Naive B cell (primary cell): Measurements from ENCODE around the gene MAP2K2. TPM values are rescaled to one million over a fixed set of nuclear protein-coding genes. Genes with fewer than 3 reads are reported as not detected.
"Not testable (repeated sequence)": the region's sequence is repeated elsewhere in the genome, so short reads cannot be mapped to it uniquely, and the experiment has no call there.

Experiments
- ATAC-seq, 2 donors: fragments of 150-1000 bp; cut with Tn5 transposase; 2 replicates each; pipeline ENCODE4 v1.10.0; 2021; ENCODE audit warnings: low read depth in 2 of 2, mild to moderate bottlenecking in 2 of 2, moderate library complexity in 2 of 2
- DNase-seq: peaks from one replicate; pipeline ENCODE4 v3.0.0; 2022
- H3K27ac Mint-ChIP-seq, 6 donors: one replicate each; pipeline ENCODE4 v1.8.0; 2020 to 2022; ENCODE audit warnings: mild to moderate bottlenecking in 6 of 6, mixed read lengths in 6 of 6, moderate library complexity in 5 of 6, inconsistent platforms in 2 of 6
- H3K27me3 Mint-ChIP-seq, 3 donors: one replicate each; pipeline ENCODE4 v1.8.0; 2021 to 2022; ENCODE audit warnings: mixed read lengths in 3 of 3, mild to moderate bottlenecking in 1 of 3
- H3K36me3 Mint-ChIP-seq, 2 donors: one replicate each; pipeline ENCODE4 v1.8.0; 2020 to 2022; ENCODE audit warnings: mixed read lengths in 2 of 2, inconsistent platforms in 1 of 2, mild to moderate bottlenecking in 1 of 2
- H3K4me1 Mint-ChIP-seq, 3 donors: one replicate each; pipeline ENCODE4 v1.8.0; 2020 to 2022; ENCODE audit warnings: mixed read lengths in 3 of 3, inconsistent platforms in 1 of 3, mild to moderate bottlenecking in 1 of 3, moderate library complexity in 1 of 3
- H3K4me3 Mint-ChIP-seq, 8 donors: one replicate each; pipeline ENCODE4 v1.8.0; 2020 to 2022; ENCODE audit warnings: mild to moderate bottlenecking in 8 of 8, mixed read lengths in 8 of 8, moderate library complexity in 8 of 8, inconsistent platforms in 2 of 8
- H3K9me3 Mint-ChIP-seq, 7 donors: one replicate each; pipeline ENCODE4 v1.8.0; 2020 to 2022; ENCODE audit warnings: mixed read lengths in 7 of 7, mild to moderate bottlenecking in 5 of 7, inconsistent platforms in 2 of 7, moderate library complexity in 1 of 7
- polyA plus RNA-seq, 6 donors: library from polyadenylated mRNA; unstranded; fragments of 300-500 nt; fragmentation: Illumina TruSeq; gene quantifications; one replicate each; pipeline ENCODE4 v1.2.3, GENCODE V29; 2021; ENCODE audit warnings: low read depth in 6 of 6

MAP2K2 gene
- polyA plus RNA-seq, result 10 to 100 TPM; 50.3 to 88.0 (median 69.5) TPM

DNA sequence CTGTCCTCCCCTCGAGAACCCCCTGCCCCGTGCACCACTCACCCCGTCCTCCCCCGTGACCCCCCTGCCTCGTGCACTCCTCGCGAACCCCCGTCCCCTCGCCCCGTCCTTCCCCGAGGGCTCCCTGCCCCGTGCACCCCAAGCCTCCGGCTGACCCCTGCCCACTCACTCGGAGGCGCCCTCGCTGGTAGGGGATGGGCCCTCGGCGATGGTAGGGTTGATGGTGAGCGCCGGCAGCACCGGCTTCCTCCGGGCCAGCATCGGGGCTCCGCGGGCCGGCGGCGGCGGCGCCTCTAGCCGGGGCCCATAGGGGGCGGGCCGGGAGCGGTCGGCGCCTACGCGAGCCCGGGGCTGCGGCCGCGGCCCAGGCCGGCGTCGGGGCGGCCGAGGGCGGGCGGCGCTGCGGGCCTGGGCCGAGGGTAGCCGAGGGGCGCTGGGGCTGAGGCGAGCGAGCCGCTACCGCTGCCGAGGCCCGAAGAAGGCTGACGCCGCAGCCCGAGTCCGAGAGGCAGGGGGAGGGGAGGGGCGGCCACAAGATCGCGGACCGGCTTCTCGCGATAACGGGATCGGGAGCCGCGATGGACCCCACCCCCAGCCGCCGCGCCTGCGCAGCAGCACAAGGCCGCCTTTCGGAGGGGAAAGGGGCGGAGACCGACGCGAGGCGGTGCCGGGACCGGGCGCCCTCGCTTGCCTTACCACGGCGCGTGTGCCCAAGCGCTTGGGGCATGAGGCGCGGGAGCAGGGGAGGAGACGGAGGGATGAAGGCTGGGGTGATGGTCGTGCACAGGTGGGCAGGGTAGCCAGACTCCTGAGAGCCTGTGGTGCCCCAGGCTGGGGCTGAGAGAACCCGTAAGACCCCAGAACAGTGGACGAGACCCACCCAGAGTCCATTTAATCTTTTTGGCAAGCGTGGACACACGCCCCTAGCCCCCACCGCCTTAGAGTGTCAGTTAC lies at the start of gene MAP2K2:
Gene MAP2K2 (minus strand): TSS at position 508 of the 954 bp plus-strand sequence. CDS start 247 bp downstream, at position 261.
- peaks cover 27 to 33% (median 31%) of the 10 kb centered on the region in 3 donors for H3K4me1 Mint-ChIP-seq
- H3K27ac Mint-ChIP-seq, result peak within 1 kb of the TSS; percentile 82 to 98 (median 95)
- peaks cover 0 to 5% of the 10 kb centered on the region in 2 donors for H3K36me3 Mint-ChIP-seq
- H3K27me3 Mint-ChIP-seq, result no peaks in the 10 kb centered on the region
- H3K4me3 Mint-ChIP-seq, result peak within 1 kb of the TSS; percentile 88 to 97 (median 94)
- ATAC-seq (peak; percentile 94 to 95), DNase-seq (peak; percentile 95)
- no peaks in the 10 kb centered on the region for H3K9me3 Mint-ChIP-seq

DNA sequence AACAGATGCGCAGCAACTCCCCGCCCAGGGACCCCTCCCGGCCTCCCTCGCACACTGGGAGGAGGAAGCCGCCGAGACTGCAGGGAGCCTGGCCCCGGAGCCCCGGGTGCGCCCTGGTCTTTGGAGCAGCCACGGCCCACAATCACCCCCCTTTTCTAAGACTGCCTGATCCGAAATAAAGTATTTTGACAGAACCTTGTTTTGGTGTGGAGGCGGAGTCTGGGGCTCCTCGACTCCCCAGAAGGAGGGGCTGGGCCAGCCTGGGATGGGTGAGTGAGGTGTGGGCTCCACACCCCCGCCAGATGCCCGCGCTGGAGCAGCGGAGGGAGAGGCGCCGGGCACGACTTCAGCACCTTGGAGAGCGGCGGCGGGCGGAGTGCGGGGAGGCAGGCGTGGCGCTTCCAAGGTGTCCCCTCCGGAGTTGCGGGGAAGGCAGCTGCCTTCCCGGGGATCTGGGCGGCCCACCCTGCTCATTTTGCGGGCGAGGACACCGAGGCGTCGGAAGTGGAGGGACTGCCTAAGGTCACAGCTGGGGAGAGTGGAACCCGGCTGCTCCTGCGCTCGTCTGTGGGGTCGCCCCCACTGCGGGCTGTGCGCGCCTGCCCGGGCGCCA lies 49.0 kb upstream of the MAP2K2 start:
- ATAC-seq, result peak; percentile 70 to 73
- Mint-ChIP-seq H3K9me3 (peaks cover 0 to 1% (median 0%) of the 10 kb centered on the region in 7 donors), H3K4me3 (no peak overlapping the region), H3K27me3 (peaks cover 4 to 37% (median 27%) of the 10 kb centered on the region in 3 donors), H3K27ac (peak overlapping the region in 2 of 6 donors; percentile 57 to 81), H3K36me3 (no peaks in the 10 kb centered on the region), H3K4me1 (peaks cover 4 to 15% (median 8%) of the 10 kb centered on the region in 3 donors)
- DNase-seq, result peak; percentile 50

DNA sequence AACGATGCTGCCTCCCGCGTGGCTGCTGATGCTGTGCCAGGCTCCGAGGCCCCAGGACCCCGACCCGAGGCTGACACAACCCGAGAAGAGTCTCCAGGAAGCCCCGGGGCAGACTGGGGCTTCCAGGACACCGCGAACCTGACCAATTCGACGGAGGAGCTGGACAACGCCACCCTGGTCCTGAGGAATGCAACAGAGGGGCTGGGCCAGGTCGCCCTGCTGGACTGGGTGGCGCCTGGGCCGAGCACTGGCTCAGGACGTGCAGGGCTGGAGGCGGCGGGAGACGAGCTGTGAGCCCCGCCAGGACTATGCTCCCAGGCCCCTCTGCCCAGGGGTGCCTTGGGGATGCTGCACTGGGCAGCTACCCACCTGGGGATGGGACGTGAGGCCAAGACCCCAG lies 47.8 kb upstream of the MAP2K2 start:
- peaks cover 4 to 15% (median 8%) of the 10 kb centered on the region in 3 donors for H3K4me1 Mint-ChIP-seq
- peaks cover 0 to 1% (median 0%) of the 10 kb centered on the region in 7 donors for H3K9me3 Mint-ChIP-seq
- H3K27ac Mint-ChIP-seq, result peak overlapping the region in 1 of 6 donors; percentile 56
- no peak overlapping the region for H3K4me3 Mint-ChIP-seq
- no peaks in the 10 kb centered on the region for H3K36me3 Mint-ChIP-seq
- peaks cover 4 to 47% (median 39%) of the 10 kb centered on the region in 3 donors for H3K27me3 Mint-ChIP-seq
- no peak for DNase-seq
- ATAC-seq, result no peak

DNA sequence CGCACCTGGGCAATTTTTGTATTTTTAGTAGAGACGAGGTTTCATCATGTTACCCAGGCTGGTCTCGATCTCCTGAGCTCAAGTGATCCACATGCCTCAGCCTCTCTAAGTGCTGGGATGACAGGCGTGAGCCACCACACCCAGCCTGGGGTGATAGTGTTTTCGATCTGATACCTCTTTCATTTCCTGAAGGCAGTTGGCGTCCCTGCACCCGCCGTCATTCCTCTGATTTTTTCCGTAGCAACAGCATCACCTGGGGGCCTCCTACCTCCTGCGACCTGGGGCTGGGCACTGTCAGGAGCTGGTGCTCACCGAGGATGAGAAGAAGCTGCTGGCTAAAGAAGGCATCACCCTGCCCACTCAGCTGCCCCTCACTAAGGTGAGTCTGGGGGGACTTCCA lies 40.3 kb upstream of the MAP2K2 start:
- no peaks in the 10 kb centered on the region for H3K4me1 Mint-ChIP-seq
- no peak for ATAC-seq
- no peak for DNase-seq
- H3K9me3 Mint-ChIP-seq, result no peaks in the 10 kb centered on the region
- no peaks in the 10 kb centered on the region for H3K36me3 Mint-ChIP-seq
- no peak overlapping the region for H3K27ac Mint-ChIP-seq
- peaks cover 4 to 44% (median 20%) of the 10 kb centered on the region in 3 donors for H3K27me3 Mint-ChIP-seq
- H3K4me3 Mint-ChIP-seq, result no peak overlapping the region

DNA sequence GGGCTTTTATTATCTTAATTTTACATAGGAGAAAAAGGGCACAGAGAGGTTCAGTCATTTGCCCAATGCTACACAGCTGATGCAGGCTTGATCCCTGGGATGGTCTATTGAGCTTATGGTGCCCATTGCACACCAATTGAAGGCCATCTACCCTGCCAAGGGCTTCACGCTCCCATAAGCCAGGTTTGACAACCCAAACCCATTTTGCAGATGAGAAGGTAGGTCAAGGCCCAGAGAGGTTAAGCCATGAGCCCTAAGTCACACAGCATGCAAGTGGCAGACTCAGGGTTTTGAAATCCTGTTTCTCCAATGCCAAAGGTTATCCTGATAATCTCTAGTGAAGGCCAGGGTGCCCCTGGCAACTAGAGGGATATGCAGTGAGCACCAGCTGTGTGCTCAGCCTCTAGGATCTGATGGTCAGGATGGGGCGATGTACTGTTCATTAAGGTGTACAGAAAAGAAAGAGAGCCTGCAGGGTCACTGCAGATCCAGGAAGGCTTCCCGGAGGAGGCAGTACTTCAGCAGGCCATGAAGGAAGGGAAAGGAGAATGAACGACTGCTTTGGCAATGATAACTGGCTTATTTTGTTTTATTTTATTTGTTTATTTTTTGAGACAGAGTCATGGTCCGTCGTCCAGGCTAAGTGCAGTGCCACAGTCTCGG lies 37.6 kb upstream of the MAP2K2 start:
- Mint-ChIP-seq H3K27me3 (peaks cover 0 to 22% (median 0%) of the 10 kb centered on the region in 3 donors), H3K4me1 (no peaks in the 10 kb centered on the region), H3K27ac (no peak overlapping the region), H3K4me3 (no peak overlapping the region), H3K9me3 (no peaks in the 10 kb centered on the region), H3K36me3 (no peaks in the 10 kb centered on the region)
- DNase-seq (no peak), ATAC-seq (no peak)

DNA sequence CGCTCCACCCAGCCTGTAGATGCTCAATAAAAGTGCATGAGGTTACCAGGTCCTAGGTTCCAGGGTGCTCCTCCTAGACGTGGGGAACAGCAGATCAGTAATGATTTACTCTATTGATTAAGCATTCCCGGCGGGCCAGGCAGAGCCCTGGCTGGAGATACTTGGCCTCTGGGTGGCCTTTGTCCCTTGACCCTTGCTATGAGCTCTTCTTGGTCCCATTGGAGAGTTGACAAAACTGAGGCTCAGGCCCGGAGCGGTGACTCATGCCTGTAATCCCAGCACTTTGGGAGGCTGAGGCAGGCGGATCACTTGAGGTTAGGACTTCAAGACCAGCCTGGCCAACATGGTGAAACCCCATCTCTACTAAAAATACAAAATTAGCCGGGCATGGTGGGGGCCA lies 34.0 kb upstream of the MAP2K2 start:
- ATAC-seq, H3K36me3 Mint-ChIP-seq, DNase-seq, H3K4me1 Mint-ChIP-seq, H3K4me3 Mint-ChIP-seq, H3K9me3 Mint-ChIP-seq: not testable (repeated sequence)
- peaks cover 0 to 29% (median 0%) of the 10 kb centered on the region in 3 donors for H3K27me3 Mint-ChIP-seq
- peak overlapping the region in 1 of 6 donors; percentile 83 for H3K27ac Mint-ChIP-seq

DNA sequence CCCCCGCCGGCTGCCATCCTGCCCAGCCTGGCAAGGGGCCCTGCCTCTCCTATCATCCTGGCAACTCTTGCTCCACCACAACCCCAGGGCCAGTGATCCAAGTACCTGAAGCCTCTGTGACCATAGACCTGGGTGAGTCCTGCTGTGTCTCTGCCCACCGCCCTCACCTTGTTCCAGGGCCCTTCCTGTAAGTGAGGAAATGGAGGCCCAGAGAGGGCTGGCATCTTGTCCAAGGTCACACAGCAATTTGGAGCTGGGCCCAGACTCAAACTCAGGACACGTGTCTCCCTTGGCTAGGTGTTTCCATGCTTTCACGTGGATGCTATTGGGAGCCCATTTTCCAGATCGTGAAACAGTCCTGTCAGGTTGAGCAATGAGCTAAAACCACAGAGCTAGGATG lies 33.2 kb upstream of the MAP2K2 start:
- Mint-ChIP-seq H3K36me3 (no peaks in the 10 kb centered on the region), H3K27ac (no peak overlapping the region), H3K4me1 (no peaks in the 10 kb centered on the region), H3K27me3 (peaks cover 0 to 31% (median 0%) of the 10 kb centered on the region in 3 donors), H3K4me3 (no peak overlapping the region), H3K9me3 (no peaks in the 10 kb centered on the region)
- no peak for DNase-seq
- ATAC-seq, result no peak

DNA sequence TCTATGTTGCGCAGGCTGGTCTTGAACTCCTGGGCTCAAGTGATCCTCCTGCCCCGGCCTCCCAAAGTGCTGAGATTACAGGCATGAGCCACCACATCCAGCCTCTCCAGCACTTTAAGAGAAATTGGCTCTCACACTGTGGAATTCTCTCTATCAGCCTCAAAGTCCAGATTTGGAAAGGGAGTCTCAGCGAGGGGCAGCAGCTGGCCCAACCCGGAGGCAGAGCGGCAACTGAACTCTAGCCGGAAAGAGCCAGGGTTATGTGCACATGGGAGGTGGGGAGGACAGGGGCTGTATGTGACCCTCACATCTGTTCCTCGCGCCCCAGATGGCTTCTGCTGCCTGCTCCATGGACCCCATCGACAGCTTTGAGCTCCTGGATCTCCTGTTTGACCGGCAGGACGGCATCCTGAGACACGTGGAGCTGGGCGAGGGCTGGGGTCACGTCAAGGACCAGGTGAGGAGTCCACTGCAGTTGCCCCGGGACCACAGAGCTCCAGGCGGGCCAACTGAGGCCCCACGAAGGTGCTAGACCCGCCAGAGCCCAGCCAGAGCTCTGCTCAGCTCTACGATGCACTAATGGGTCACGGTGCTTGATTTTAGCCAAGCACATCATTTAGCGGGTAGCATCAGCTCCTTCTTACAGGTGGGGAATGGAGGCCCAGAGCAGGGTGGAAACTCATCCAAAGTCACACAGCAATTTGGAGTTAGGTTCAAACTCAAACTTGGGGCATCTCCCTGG lies 30.8 kb upstream of the MAP2K2 start:
- DNase-seq, result no peak
- peaks cover 0 to 46% (median 19%) of the 10 kb centered on the region in 3 donors for H3K27me3 Mint-ChIP-seq
- H3K27ac Mint-ChIP-seq, result peak overlapping the region in 1 of 6 donors; percentile 76
- no peak for ATAC-seq
- no peaks in the 10 kb centered on the region for H3K9me3 Mint-ChIP-seq
- no peak overlapping the region for H3K4me3 Mint-ChIP-seq
- no peaks in the 10 kb centered on the region for H3K4me1 Mint-ChIP-seq
- peaks cover 0 to 9% of the 10 kb centered on the region in 2 donors for H3K36me3 Mint-ChIP-seq

DNA sequence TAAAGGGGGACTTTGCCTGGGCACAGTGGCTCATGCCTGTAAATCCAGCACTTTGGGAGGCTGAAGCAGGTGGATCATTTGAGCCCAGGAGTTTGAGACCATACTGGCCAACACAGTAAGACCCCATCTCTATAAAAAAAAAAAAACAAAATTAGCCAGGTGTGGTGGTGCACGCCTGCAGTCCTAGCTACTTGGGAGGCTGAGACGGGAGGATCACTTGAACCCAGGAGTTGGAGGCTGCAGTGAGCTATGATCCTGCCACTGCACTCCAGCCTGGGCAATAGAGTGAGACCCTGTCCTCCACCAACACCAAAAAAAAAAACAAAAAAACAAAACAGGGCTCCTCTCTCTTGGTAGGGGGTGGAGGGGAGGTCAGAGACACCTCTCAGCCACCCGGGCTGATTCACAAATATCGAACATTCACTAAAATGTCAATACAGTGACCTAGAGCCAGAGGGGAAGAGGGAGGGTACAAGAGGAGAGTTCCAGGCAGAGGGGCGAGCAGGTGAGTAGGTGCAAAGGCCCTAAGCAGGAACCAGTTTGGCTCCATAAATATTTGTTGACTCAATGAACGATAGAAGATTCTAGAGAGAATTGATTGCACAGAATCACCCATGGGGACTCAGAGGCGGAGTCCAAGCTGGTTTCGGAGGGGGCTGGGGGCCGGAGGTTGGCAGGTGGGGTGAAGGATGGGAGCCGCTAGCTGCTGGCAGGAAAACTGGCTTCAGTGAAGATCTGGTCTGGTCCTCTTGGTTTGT lies 28.5 kb upstream of the MAP2K2 start:
- ATAC-seq (no peak), DNase-seq (no peak)
- no peak overlapping the region for H3K4me3 Mint-ChIP-seq
- no peaks in the 10 kb centered on the region for H3K4me1 Mint-ChIP-seq
- peak overlapping the region in 1 of 6 donors; percentile 7 for H3K27ac Mint-ChIP-seq
- H3K36me3 Mint-ChIP-seq, result peaks cover 0 to 9% of the 10 kb centered on the region in 2 donors
- H3K27me3 Mint-ChIP-seq, result peaks cover 0 to 56% (median 24%) of the 10 kb centered on the region in 3 donors
- peaks cover 0 to 1% (median 0%) of the 10 kb centered on the region in 7 donors for H3K9me3 Mint-ChIP-seq

DNA sequence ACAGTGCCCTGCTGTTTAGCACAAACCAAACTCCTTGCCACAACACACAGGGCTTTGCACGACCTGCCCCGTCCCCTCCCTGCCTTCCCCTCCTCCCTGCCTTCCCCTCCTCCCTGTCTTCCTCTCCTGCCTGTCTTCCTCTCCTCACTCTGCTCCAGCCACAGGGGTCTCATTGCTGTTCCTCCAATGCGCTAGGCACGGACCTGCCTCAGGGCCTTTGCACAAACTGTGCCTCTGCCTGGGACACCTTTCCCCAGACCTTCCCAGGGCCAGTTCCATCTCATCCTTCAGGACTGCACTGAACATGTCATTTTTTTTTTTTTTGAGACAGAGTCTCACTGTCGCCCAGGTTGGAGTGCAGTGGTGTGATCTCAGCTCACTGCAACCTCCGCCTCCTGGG lies 27.7 kb upstream of the MAP2K2 start:
- Mint-ChIP-seq H3K9me3 (peaks cover 0 to 1% (median 0%) of the 10 kb centered on the region in 7 donors), H3K4me1 (no peaks in the 10 kb centered on the region), H3K36me3 (peaks cover 0 to 9% of the 10 kb centered on the region in 2 donors), H3K27ac (no peak overlapping the region), H3K27me3 (peaks cover 0 to 59% (median 24%) of the 10 kb centered on the region in 3 donors), H3K4me3 (no peak overlapping the region)
- DNase-seq, result no peak
- ATAC-seq, result no peak

DNA sequence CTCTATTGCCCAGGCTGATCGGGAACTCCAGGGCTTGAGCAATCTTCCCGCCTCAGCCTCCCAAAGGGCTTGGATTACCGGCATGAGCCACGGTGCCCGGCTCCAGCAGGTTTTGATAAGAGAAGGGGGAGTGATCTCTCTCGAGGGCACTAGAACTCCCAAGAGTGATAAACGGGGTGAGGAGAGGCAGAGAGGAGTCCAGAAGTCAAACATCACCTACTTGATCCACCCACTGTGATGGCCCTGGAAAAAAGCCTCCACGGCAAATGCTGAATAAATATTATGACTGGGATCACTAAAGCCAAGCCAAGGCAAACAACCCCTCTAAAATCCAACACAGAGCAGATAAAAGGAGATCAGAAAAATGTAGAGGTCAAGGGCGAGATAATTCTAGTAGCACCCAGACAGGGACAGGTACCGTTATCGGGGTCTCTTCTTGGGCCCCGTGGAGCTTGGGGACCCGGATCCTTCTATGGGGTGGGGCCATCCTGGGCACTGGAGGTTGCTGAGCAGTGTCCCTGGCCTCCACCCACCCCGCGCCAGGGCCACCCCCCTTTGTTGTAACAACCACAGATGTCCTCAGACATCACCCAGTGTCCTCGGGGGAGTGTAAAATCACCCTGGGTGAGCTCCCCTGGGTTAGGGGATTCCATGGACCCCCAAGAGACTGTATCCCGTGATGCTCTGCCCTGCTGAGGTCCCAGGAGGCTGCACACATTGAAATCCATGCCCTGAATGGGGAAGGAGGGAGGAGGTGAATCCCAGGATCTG lies 25.8 kb upstream of the MAP2K2 start:
- no peaks in the 10 kb centered on the region for H3K4me1 Mint-ChIP-seq
- H3K9me3 Mint-ChIP-seq, result peaks cover 0 to 1% (median 0%) of the 10 kb centered on the region in 7 donors

More for the DNA sequence above, 25.8 kb upstream of the MAP2K2 start:
- Mint-ChIP-seq H3K27me3 (peaks cover under 1 to 62% (median 33%) of the 10 kb centered on the region in 3 donors), H3K27ac (no peak overlapping the region), H3K4me3 (no peak overlapping the region), H3K36me3 (peaks cover 0 to 9% of the 10 kb centered on the region in 2 donors)
- DNase-seq (no peak), ATAC-seq (no peak)
